GM19324 (cell line): Measurements from ENCODE around the gene CRYGA.
"Not testable (repeated sequence)": the region's sequence is repeated elsewhere in the genome, so short reads cannot be mapped to it uniquely, and the experiment has no call there.

Experiments used
- ATAC-seq: cut with Tn5 transposase; IDR thresholded peaks from one replicate; pipeline ENCODE4 v1.9.1; 2021; ENCODE audit warnings: mild to moderate bottlenecking, moderate library complexity; ENCODE audit not compliant: unreplicated experiment, low FRiP score

Gene CRYGA

DNA sequence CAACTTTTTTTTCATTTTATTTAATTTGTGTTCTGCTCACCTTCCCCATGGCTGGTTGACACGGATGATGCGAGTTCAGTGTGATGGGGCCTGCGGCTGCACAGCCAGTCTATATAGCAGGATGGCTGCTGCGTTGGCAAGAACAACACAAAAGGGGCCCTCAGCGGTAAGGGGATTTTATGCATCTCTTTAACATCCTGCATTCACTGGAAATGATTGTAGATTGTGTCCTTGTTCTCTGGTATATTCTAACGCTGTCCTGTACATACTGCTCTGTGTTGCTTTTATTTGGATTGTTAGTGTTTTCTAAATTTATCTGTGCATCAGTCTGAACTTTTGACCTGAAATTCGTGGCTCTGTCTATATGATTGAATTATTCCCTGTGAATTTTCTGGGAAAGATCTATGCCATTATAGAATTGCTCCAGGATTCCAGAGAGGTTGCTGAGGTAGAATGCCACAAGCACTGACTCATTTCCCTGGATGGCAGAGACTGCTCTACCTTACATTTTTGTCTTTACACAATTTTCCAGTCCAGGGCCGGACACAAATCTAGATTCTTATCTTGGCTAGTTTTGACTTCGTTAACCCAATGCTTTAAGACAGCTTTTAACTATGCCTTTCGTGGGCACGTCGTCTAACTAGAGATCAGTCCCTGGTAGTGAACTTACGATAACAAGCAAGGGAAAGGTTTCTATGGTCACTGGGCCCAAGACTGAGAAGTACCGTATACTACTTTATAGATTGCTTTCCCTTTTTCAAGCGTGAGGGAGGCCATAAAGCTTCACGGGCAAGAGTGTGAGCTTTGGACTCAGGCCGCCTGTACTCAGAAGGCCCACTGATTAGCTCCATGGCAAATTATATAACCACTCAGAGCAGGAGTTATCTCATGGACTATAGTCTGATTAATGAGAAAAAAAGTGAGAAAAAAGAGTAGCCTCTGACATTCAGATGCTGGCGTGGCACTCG is 33.4 kb downstream of the CRYGA start, which contains the start of gene CRYGC:
Gene CRYGC (minus strand): TSS at position 85 of the 968 bp plus-strand sequence. CDS start 36 bp downstream, at position 49.
- ATAC-seq = no peak

GRCh38 chr2:208128136-208128535 is 35.3 kb downstream of the CRYGA start:
- ATAC-seq = no peak

GRCh38 chr2:208127090-208127489 is 36.3 kb downstream of the CRYGA start:
- ATAC-seq = no peak

DNA sequence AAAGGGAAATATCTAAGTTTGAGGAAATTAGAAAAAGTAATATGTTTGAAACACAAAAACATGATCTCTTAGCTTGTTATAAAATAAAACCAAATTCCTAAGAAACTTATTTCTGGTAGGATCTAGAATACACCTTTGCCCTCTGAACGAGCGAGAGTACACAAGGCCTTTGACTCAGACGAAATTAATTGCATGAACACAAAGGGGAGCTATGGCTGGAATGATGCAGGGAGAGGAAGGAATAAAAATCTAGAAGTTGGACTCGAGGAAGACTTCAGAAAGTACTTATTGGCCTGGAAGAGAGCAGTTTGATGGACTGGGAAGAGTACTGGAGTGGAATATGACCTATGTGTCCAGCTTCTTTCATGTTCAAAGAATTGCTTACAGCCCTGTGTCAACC is 38.1 kb downstream of the CRYGA start:
- ATAC-seq = no peak

GRCh38 chr2:208124013-208124715 is 39.2 kb downstream of the CRYGA start, which contains the start of gene CRYGD:
TSS of gene CRYGD (minus strand) at chr2:208124524. CDS start at chr2:208124473, 51 bp downstream.
- ATAC-seq = peak; percentile 42

DNA sequence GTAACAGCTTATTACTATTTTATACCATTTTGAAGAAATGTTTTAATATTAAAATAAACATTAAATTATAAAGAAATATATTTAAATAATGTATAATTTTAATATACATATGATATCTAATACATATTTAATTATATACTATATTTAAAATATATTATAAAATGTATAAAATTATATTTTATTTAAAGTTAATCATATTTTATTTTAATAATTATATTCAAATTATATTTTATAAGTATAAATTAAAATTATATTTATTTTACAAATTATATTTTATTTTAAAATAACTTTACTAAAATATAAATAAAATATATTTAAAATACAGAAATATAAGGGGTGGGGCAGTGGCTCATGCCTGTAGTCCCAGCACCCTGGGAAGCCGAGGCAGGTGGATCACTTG is 41.1 kb downstream of the CRYGA start:
- no peak for ATAC-seq

DNA sequence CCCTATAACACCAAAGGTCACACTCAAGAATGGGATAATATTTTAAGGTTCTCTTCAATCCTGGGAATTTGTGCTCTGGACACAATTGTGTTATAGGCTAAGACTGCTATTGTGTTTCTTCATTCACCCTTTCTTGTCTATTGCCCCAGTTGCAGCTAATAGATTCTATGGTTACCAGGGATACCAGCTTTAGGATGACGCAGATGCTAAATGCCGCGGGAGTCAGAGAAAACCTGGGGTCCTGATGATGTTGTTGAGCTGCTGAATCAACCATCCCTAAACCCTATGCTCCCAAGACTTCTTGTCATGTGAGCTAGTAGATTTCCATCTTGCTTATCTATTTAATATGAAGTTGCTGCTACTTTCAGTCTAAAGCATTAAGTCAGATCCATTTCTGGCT is 44.5 kb downstream of the CRYGA start:
- no peak for ATAC-seq

GRCh38 chr2:208117390-208117789 is 46.0 kb downstream of the CRYGA start:
- ATAC-seq = not testable (repeated sequence)

DNA sequence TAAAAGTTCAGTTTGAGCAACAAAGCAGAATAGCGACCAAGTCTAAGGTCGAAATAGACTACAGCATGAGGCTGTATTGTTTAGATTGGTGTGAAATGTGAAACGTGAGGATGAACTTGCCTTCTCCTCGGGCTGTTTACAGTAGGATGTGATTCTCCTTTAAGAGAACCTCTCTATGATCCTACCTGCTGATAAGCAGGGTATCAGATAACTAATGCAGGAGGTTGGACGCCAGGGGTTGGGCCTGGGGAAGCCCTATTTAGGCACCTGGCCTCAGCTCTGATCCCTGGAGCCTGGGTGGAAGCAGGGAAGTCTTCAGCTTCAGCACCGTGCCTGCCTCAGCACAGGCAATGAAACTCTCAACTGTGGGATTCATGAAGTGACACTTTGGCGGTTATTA is 50.4 kb downstream of the CRYGA start:
- ATAC-seq = no peak

GRCh38 chr2:208112273-208112745 is 51.1 kb downstream of the CRYGA start:
- ATAC-seq = not testable (repeated sequence)
